GM19438 (cell line): ENCODE data around the gene CDH4.

Experiments
- ATAC-seq: cut with Tn5 transposase; IDR thresholded peaks from one replicate; pipeline ENCODE4 v1.9.1; 2021; ENCODE audit warnings: low read depth; ENCODE audit not compliant: unreplicated experiment

The CDH4 gene

GRCh38 chr20:61502433-61502832 is 250.4 kb downstream of the CDH4 start:
- no peak for ATAC-seq

- ATAC-seq, result no peak
These were observed 251.0 kb downstream of the CDH4 start for GRCh38 chr20:61503106-61503505.

- ATAC-seq, result no peak
These were observed 253.4 kb downstream of the CDH4 start for GRCh38 chr20:61505508-61505907.

- no peak for ATAC-seq
These were observed 255.7 kb downstream of the CDH4 start for GRCh38 chr20:61507778-61508177.

GRCh38 chr20:61508301-61509096 is 256.4 kb downstream of the CDH4 start:
- no peak for ATAC-seq

GRCh38 chr20:61510778-61511330 is 258.8 kb downstream of the CDH4 start:
- ATAC-seq, result no peak

GRCh38 chr20:61512475-61512874 is 260.4 kb downstream of the CDH4 start:
- no peak for ATAC-seq

- ATAC-seq, result no peak
These were observed 261.3 kb downstream of the CDH4 start for GRCh38 chr20:61513124-61514017.

GRCh38 chr20:61514018-61514365 is 261.9 kb downstream of the CDH4 start:
- no peak for ATAC-seq

GRCh38 chr20:61514396-61514795 is 262.3 kb downstream of the CDH4 start:
- ATAC-seq, result no peak

- ATAC-seq, result no peak
These were observed 262.9 kb downstream of the CDH4 start for GRCh38 chr20:61514805-61515505.

- ATAC-seq, result no peak
These were observed 263.9 kb downstream of the CDH4 start for GRCh38 chr20:61515922-61516321.

GRCh38 chr20:61516346-61517208 is 264.5 kb downstream of the CDH4 start:
- ATAC-seq, result no peak

GRCh38 chr20:61517419-61517818 is 265.4 kb downstream of the CDH4 start:
- no peak for ATAC-seq

GRCh38 chr20:61518424-61518951 is 266.4 kb downstream of the CDH4 start:
- ATAC-seq, result no peak

GRCh38 chr20:61519488-61519887 is 267.4 kb downstream of the CDH4 start:
- ATAC-seq, result no peak

- no peak for ATAC-seq
These were observed 268.2 kb downstream of the CDH4 start for GRCh38 chr20:61520076-61520892.

- no peak for ATAC-seq
These were observed 268.9 kb downstream of the CDH4 start for GRCh38 chr20:61520893-61521460.
